Endothelial cell of umbilical vein (primary cell): ENCODE results near the gene TSPEAR.
"Not testable (repeated sequence)": the region's sequence is repeated elsewhere in the genome, so short reads cannot be mapped to it uniquely, and the experiment has no call there.

Source experiments
- CTCF ChIP-seq, 2 donors: IDR thresholded peaks; 1 replicate in 1 of 2; 2 replicates in 1 of 2; pipeline ENCODE4 v1.5.1; 2011; ENCODE audit warnings: low read length in 2 of 2, mild to moderate bottlenecking in 2 of 2, moderate library complexity in 2 of 2, control low read depth in 1 of 2, inconsistent platforms in 1 of 2, low read depth in 1 of 2; ENCODE audit not compliant: insufficient read depth in 1 of 2; ENCODE audit errors: extremely low read depth in 1 of 2
- EZH2 ChIP-seq: IDR thresholded peaks from 2 replicates; pipeline ENCODE4 v1.6.1; 2012; ENCODE audit warnings: borderline replicate concordance, low read depth, mild to moderate bottlenecking, moderate library complexity, low read length, inconsistent platforms; ENCODE audit not compliant: severe bottlenecking
- FOS ChIP-seq: IDR thresholded peaks from 2 replicates; pipeline ENCODE4 v1.6.1; 2011; ENCODE audit warnings: mild to moderate bottlenecking, low read length, moderate library complexity, borderline replicate concordance; ENCODE audit not compliant: insufficient read depth
- MAX ChIP-seq: IDR thresholded peaks from 2 replicates; pipeline ENCODE4 v1.6.1; 2011; ENCODE audit not compliant: insufficient read depth, insufficient read length
- MYC ChIP-seq: IDR thresholded peaks from one replicate; pipeline ENCODE4 v1.6.1; 2011; ENCODE audit warnings: mild to moderate bottlenecking, low read depth, low read length
- POLR2A ChIP-seq: IDR thresholded peaks from 2 replicates; pipeline ENCODE4 v1.6.1; 2012; ENCODE audit warnings: low read depth, mild to moderate bottlenecking, control low read depth, low read length
- POLR2AphosphoS5 ChIP-seq: IDR thresholded peaks from 2 replicates; pipeline ENCODE4 v1.6.1; 2012; ENCODE audit warnings: low read depth, mild to moderate bottlenecking, control low read depth, low read length, moderate library complexity; ENCODE audit not compliant: insufficient read depth

GRCh38 chr21:44558329-44558675 is 153.1 kb downstream of the TSPEAR start:
- TF ChIP-seq POLR2AphosphoS5; CTCF (IDR thresholded peaks at IDR 0.05; ENCODE audit: extremely low read depth in 1 of 2, insufficient read depth in 1 of 2, low read depth in 1 of 2, low read length in 2 of 2); POLR2A; MYC; EZH2; MAX; FOS: not testable (repeated sequence)
